Spinal cord (tissue), 10 donors: ENCODE data around the gene VAV2. TPM values are rescaled to one million over a fixed set of nuclear protein-coding genes. Genes with fewer than 3 reads are reported as not detected.

Experiments
- DNase-seq, 6 donors: peaks; one replicate each; pipeline versions ENCODE4 v3.0.0 to v3.0.0-alpha.2; 2013 to 2015; ENCODE audit warnings: low spot score in 6 of 6, low read depth in 4 of 6
- H3K27ac ChIP-seq: one replicate; pipeline ENCODE4 v1.5.1; 2013; ENCODE audit warnings: low read depth, low read length, control low read depth
- H3K27me3 ChIP-seq: one replicate; pipeline ENCODE4 v1.6.1; 2013; ENCODE audit warnings: low read length; ENCODE audit not compliant: control insufficient read depth, insufficient read depth
- H3K36me3 ChIP-seq: one replicate; pipeline ENCODE4 v1.6.1; 2013; ENCODE audit warnings: low read length; ENCODE audit not compliant: control insufficient read depth, insufficient read depth
- H3K4me1 ChIP-seq: one replicate; pipeline ENCODE4 v1.6.1; 2013; ENCODE audit warnings: low read length; ENCODE audit not compliant: control insufficient read depth, insufficient read depth
- H3K4me3 ChIP-seq: one replicate; pipeline ENCODE4 v1.5.1; 2013; ENCODE audit warnings: low read depth, low read length, control low read depth
- H3K9me3 ChIP-seq: one replicate; pipeline ENCODE4 v1.6.1; 2013; ENCODE audit warnings: low read length; ENCODE audit not compliant: control insufficient read depth, insufficient read depth
- WGBS: methylation state at CpG from one replicate; pipeline ENCODE4 v1.1.5; 2013; ENCODE audit warnings: missing lambda C conversion rate; ENCODE audit not compliant: insufficient coverage; 5-methylcytosine and 5-hydroxymethylcytosine counted together
- long read RNA-seq, 4 donors: transcript quantifications; one replicate each; lab custom pipeline, GENCODE V29; 2026
- polyA plus RNA-seq, 2 donors: library from polyadenylated mRNA; unstranded; fragments of 120-200 nt; gene quantifications; one replicate each; pipeline ENCODE4 v1.2.1, GENCODE V29; 2013; ENCODE audit not compliant: insufficient read length in 2 of 2
- total RNA-seq, 2 donors: library from RNA; depleted of rRNA in 1 of 2; stranded (reverse); fragments of 120-200 nt in 1 of 2; fragments of >200 nt in 1 of 2; gene quantifications; one replicate each; pipeline versions ENCODE4 v1.2.3 to v1.2.4, GENCODE V29; 2013 to 2014
- donor health status: healthy.

VAV2 gene
- total RNA-seq, result 10 to 100 TPM; 18.4 to 19.2 TPM
- 10 to 100 TPM; 47.0 to 48.3 TPM for polyA plus RNA-seq
- long read RNA-seq, donor 1, full-length matches to known transcripts, result 1 of 1 reads
- long read RNA-seq, donor 1, partial matches to known transcripts, result 0 of 1 reads
- long read RNA-seq, donor 1, other reads (novel, unspliced or antisense), result 0 of 1 reads
- long read RNA-seq, donor 2, full-length matches to known transcripts, result 1 of 9 reads
- long read RNA-seq, donor 2, partial matches to known transcripts, result 8 of 9 reads
- long read RNA-seq, donor 2, other reads (novel, unspliced or antisense), result 0 of 9 reads
- long read RNA-seq, donor 3, result 0 reads
- long read RNA-seq, donor 4, full-length matches to known transcripts, result 1 of 1 reads
- long read RNA-seq, donor 4, partial matches to known transcripts, result 0 of 1 reads
- long read RNA-seq, donor 4, other reads (novel, unspliced or antisense), result 0 of 1 reads

- under 1% methylated on average over 124 of the region's 124 CpGs for WGBS
- peak in 3 of 6 donors; percentile 45 to 84 (median 80) for DNase-seq
- H3K4me1 ChIP-seq, result peaks cover 50% of the 10 kb centered on the region
These were observed at the start of gene VAV2 for GRCh38 chr9:133991964-133992779. VAV2 (minus strand) TSS chr9:133992324; CDS start chr9:133992278, 46 bp downstream.

DNA sequence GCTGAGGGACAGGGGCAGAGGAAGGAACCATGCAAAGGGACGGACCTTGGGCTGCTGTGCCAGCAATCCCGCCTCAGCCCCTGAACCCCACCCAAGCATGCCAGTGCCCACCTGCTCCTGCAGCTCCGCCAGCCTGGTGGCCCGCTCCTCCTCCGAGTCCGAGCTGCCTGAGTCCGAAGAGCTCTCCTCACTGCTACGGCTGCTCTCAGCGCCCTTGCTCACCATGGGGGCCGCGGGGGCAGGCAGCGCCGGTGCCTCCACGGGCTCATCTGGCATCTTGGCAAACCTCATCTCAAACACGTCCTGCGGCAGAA is 49.5 kb upstream of the VAV2 start:
- WGBS, result 90% methylated on average over 15 of the region's 16 CpGs
- Histone ChIP-seq H3K4me3 (no peak overlapping the region), H3K27ac (no peak overlapping the region), H3K4me1 (peaks cover 12% of the 10 kb centered on the region), H3K36me3 (peaks cover 90% of the 10 kb centered on the region), H3K27me3 (no peaks in the 10 kb centered on the region), H3K9me3 (peaks cover 4% of the 10 kb centered on the region)
- DNase-seq, result no peak

More at GRCh38 chr9:133991964-133992779, at the start of gene VAV2:
- Histone ChIP-seq H3K4me3 (peak within 1 kb of the TSS; percentile 70), H3K9me3 (no peaks in the 10 kb centered on the region), H3K27me3 (no peaks in the 10 kb centered on the region), H3K27ac (peak within 1 kb of the TSS; percentile 81), H3K36me3 (peaks cover 10% of the 10 kb centered on the region)

DNA sequence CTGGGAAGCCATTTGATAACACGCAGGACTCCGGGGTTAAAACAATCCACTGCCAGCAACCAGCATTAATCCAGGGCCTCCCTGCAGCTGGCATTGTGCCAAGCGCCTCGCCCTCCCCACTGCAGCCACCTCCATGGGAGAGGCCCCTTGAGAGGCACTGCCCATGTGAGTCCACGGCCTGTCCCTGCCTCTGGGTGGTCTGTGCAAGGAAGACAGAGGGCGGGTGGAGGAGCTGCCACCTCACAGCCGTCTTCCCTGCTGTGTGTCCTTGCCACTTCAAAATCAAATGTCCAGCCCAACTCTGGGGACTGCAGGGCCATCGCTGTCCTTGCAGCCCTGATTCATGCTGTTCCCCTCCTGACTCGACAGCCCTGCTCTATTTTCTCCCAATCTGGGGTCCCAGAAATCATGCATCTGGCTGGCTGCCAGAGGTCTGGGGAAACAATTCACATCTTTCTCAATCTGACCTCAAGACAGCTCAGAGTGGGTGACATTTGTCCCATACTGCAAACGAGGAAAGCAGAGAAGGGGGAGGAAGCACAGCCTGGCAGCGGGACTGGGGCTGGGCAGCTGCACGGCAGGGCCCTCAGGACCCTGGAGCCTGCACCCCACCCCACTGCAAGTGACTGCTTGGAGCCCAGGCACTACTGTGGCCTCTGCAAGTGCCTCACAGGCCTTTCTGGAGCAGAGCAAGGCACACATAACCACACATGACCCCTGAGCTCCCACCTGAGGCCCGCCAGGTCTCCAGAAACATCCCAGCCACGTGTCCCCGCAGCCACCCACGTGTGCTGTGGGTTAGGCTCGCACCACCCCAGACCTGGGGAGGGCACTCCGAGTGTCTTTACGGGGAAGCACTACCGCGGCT is 48.9 kb upstream of the VAV2 start:
- Histone ChIP-seq H3K27ac (no peak overlapping the region), H3K4me3 (no peak overlapping the region), H3K4me1 (peaks cover 12% of the 10 kb centered on the region), H3K9me3 (peaks cover 4% of the 10 kb centered on the region), H3K27me3 (no peaks in the 10 kb centered on the region), H3K36me3 (peaks cover 90% of the 10 kb centered on the region)
- DNase-seq, result peak in 1 of 6 donors; percentile 17
- WGBS, result 66% methylated on average over 21 of the region's 21 CpGs

GRCh38 chr9:134040176-134040565 is 48.0 kb upstream of the VAV2 start:
- H3K27ac ChIP-seq, result no peak overlapping the region
- H3K9me3 ChIP-seq, result peaks cover 4% of the 10 kb centered on the region
- no peak overlapping the region for H3K4me3 ChIP-seq
- no peaks in the 10 kb centered on the region for H3K27me3 ChIP-seq
- 91% methylated on average over 11 of the region's 17 CpGs for WGBS
- peaks cover 90% of the 10 kb centered on the region for H3K36me3 ChIP-seq
- H3K4me1 ChIP-seq, result peaks cover 12% of the 10 kb centered on the region
- no peak for DNase-seq

DNA sequence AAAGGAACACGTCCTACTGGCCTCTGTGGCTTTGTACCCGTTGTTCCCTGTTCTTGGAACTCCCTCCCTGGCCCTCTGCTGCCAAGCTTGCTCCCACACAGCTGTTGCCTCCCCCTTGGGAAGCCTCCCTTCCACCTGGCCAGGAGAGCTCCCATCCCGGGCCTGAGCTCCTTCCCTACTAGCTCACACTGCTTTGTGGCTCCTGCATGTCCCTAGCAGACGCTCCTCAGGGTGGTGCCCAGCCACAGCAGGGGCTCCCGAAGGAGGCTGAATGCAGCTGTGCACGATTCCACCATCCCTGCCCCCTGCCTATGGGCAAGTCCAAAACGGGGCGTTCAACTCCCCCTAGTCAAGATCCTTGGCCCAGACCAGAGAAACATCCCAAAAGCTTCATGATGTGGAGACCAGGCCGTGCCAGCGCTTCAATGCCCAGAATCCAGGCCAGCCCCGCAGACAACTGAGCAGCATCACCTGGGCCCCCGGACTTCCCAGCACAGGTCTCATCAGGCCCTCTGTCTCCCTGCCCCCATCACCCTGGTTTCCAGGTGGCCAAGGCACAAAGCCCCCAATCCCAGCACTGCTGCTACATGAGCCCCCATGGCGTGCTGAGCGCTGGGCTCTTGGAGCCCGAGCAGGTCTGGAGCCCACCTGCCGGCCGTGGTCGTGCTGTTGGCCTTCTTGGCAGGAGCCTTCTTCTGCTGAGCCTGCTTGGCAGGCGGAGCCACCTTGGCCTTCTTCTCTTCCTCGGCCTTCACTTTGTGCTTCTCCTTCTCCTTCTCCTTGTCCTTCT is 47.5 kb upstream of the VAV2 start:
- H3K4me3 ChIP-seq, result no peak overlapping the region
- peaks cover 90% of the 10 kb centered on the region for H3K36me3 ChIP-seq
- DNase-seq, result no peak
- no peaks in the 10 kb centered on the region for H3K27me3 ChIP-seq
- peaks cover 12% of the 10 kb centered on the region for H3K4me1 ChIP-seq
- WGBS, result 94% methylated on average over 20 of the region's 20 CpGs
- peaks cover 4% of the 10 kb centered on the region for H3K9me3 ChIP-seq
- H3K27ac ChIP-seq, result no peak overlapping the region

DNA sequence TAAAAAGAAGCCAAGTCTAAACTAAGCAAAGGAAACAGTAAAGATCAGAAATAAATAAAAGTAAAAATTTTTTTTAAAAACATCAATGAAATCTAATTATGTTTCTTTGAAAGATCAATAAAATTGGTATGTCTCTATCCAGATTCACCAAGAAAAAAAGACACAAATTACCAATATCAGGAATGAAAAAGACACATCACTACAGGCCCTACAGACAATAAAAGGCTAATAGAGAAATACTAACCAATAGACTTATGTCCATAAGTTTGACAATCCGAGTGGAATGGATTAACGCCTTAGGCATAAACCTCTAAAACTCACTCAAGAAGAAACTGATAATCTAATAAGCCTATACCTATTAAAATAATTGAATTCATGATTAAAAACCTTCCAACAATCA is 45.5 kb upstream of the VAV2 start:
- DNase-seq, result peak in 1 of 6 donors; percentile 55
- Histone ChIP-seq H3K27me3 (no peaks in the 10 kb centered on the region), H3K9me3 (peaks cover 4% of the 10 kb centered on the region), H3K27ac (no peak overlapping the region), H3K4me1 (peaks cover 12% of the 10 kb centered on the region), H3K4me3 (no peak overlapping the region), H3K36me3 (peaks cover 90% of the 10 kb centered on the region)
- no CpG with 5 or more reads among the region's 2 CpGs for WGBS

- H3K9me3 ChIP-seq, result peaks cover 4% of the 10 kb centered on the region
- peaks cover 9% of the 10 kb centered on the region for H3K4me1 ChIP-seq
- DNase-seq, result no peak
- H3K4me3 ChIP-seq, result no peak overlapping the region
- H3K27me3 ChIP-seq, result no peaks in the 10 kb centered on the region
- peaks cover 91% of the 10 kb centered on the region for H3K36me3 ChIP-seq
- no peak overlapping the region for H3K27ac ChIP-seq
- 92% methylated on average over 14 of the region's 16 CpGs for WGBS
These were observed 44.0 kb upstream of the VAV2 start for GRCh38 chr9:134036130-134036529.

GRCh38 chr9:134035041-134036039 is 43.2 kb upstream of the VAV2 start:
- Histone ChIP-seq H3K4me1 (peaks cover 3% of the 10 kb centered on the region), H3K36me3 (peaks cover 89% of the 10 kb centered on the region), H3K27me3 (no peaks in the 10 kb centered on the region), H3K9me3 (peaks cover 4% of the 10 kb centered on the region), H3K4me3 (no peak overlapping the region), H3K27ac (no peak overlapping the region)
- no peak for DNase-seq
- 94% methylated on average over 26 of the region's 28 CpGs for WGBS
